OCI-LY3 (cell line): Measurements from ENCODE around the gene NHERF2.

ENCODE experiments used
- EZH2phosphoT487 ChIP-seq: fragments of 200-600 bp; shearing (Covaris generic); IDR thresholded peaks from 2 replicates; pipeline ENCODE4 v1.6.1; 2018; ENCODE audit warnings: antibody characterized with exemption, mixed run types, low read depth
- TF ChIP-seq, protein P1 (sequence below): fragments of 200-600, 300-600 bp; sonication (generic); IDR thresholded peaks from 2 replicates; pipeline ENCODE4 v1.5.1; 2014; ENCODE audit warnings: antibody characterized with exemption, low read length, low read depth

GRCh38 chr16:2048116-2048543, 21.4 kb downstream of the NHERF2 start:
- TF ChIP-seq, protein P1, sequence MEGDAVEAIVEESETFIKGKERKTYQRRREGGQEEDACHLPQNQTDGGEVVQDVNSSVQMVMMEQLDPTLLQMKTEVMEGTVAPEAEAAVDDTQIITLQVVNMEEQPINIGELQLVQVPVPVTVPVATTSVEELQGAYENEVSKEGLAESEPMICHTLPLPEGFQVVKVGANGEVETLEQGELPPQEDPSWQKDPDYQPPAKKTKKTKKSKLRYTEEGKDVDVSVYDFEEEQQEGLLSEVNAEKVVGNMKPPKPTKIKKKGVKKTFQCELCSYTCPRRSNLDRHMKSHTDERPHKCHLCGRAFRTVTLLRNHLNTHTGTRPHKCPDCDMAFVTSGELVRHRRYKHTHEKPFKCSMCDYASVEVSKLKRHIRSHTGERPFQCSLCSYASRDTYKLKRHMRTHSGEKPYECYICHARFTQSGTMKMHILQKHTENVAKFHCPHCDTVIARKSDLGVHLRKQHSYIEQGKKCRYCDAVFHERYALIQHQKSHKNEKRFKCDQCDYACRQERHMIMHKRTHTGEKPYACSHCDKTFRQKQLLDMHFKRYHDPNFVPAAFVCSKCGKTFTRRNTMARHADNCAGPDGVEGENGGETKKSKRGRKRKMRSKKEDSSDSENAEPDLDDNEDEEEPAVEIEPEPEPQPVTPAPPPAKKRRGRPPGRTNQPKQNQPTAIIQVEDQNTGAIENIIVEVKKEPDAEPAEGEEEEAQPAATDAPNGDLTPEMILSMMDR: no peak
- TF ChIP-seq EZH2phosphoT487: no peak
